HepG2 (cell line): ENCODE data around the gene GSC2. TPM values are rescaled to one million over a fixed set of nuclear protein-coding genes. Genes with fewer than 3 reads are reported as not detected.

ENCODE experiments used
- HMGXB4 ChIP-seq, 2 experiments: sonication (generic) in 1 of 2; formaldehyde crosslinking in 1 of 2; IDR thresholded peaks; 2 replicates each; pipeline versions ENCODE4 v1.4.0 to v1.6.1; 2018 to 2020; ENCODE audit warnings: missing genetic modification reagents in 2 of 2, borderline replicate concordance in 1 of 2, low read depth in 1 of 2, mild to moderate bottlenecking in 1 of 2, missing biosample characterization in 1 of 2
- HNF4G ChIP-seq, 2 experiments: sonication (generic) in 1 of 2; formaldehyde crosslinking in 1 of 2; IDR thresholded peaks; 2 replicates each; pipeline versions ENCODE4 v1.4.0 to v1.6.1; 2011 to 2020; ENCODE audit warnings: borderline replicate concordance in 2 of 2, low read depth in 2 of 2, mild to moderate bottlenecking in 2 of 2, low read length in 1 of 2, missing genetic modification reagents in 1 of 2, moderate library complexity in 1 of 2
- NONO ChIP-seq, 2 experiments: fragments of 450-650 bp in 1 of 2; sonication (generic) in 1 of 2; formaldehyde crosslinking in 1 of 2; IDR thresholded peaks in 1 of 2; conservative IDR thresholded peaks in 1 of 2; 2 replicates each; pipeline versions ENCODE4 v1.6.1 to v1.8.0; 2017 to 2022; ENCODE audit warnings: mild to moderate bottlenecking in 1 of 2, missing genetic modification reagents in 1 of 2, moderate library complexity in 1 of 2
- ZBTB20 ChIP-seq: sonication (generic); formaldehyde crosslinking; IDR thresholded peaks from 2 replicates; pipeline ENCODE4 v1.8.1; 2023; ENCODE audit warnings: missing genetic modification reagents, low read depth, mild to moderate bottlenecking, borderline replicate concordance
- ZBTB40 ChIP-seq, 2 experiments: fragments of 450-650 bp in 1 of 2; sonication (generic) in 1 of 2; formaldehyde crosslinking in 1 of 2; IDR thresholded peaks; 2 replicates each; pipeline versions ENCODE4 v1.6.1 to v1.8.0; 2016 to 2022; ENCODE audit warnings: antibody characterized with exemption in 1 of 2, mild to moderate bottlenecking in 1 of 2, missing genetic modification reagents in 1 of 2
- ZIK1 ChIP-seq: sonication (generic); formaldehyde crosslinking; IDR thresholded peaks from 2 replicates; pipeline ENCODE4 v1.5.0; 2020; ENCODE audit warnings: mild to moderate bottlenecking, low read depth, missing genetic modification reagents, borderline replicate concordance
- polyA plus RNA-seq, 8 experiments: library from polyadenylated mRNA; depleted of rRNA in 3 of 8; stranded (reverse) in 7 of 8; unstranded in 1 of 8; fragments of >200 nt; fragmentation: Illumina TruSeq in 4 of 8; extraction: Trizol in 4 of 8; gene quantifications; 2 replicates each; pipeline versions ENCODE4 v1.2.1 to v1.2.3, GENCODE V29; 2011 to 2016; ENCODE audit warnings: low read depth in 4 of 8, missing spikeins in 1 of 8, mixed read lengths in 1 of 8; ENCODE audit not compliant: insufficient read depth in 1 of 8
- total RNA-seq, 5 experiments: library from RNA; depleted of rRNA; stranded (reverse); fragments of >200 nt; fragmentation: Illumina TruSeq; extraction: Trizol; gene quantifications; 2 replicates each; pipeline ENCODE4 v1.2.3, GENCODE V29; 2016; ENCODE audit warnings: low read depth in 1 of 5
- TF ChIP-seq, protein P1 (sequence below): sonication (generic); formaldehyde crosslinking; IDR thresholded peaks from 2 replicates; pipeline ENCODE4 v1.4.0; 2020; ENCODE audit warnings: low read depth, mild to moderate bottlenecking, missing genetic modification reagents
- TF ChIP-seq, protein P2 (sequence below): IDR thresholded peaks from 2 replicates; pipeline ENCODE4 v1.6.1; 2016; ENCODE audit warnings: mild to moderate bottlenecking
- TF ChIP-seq, protein P3 (sequence below): sonication (generic); formaldehyde crosslinking; IDR thresholded peaks from 2 replicates; pipeline ENCODE4 v1.8.0; 2022; ENCODE audit warnings: mild to moderate bottlenecking, missing genetic modification reagents; ENCODE audit not compliant: insufficient replicate concordance

The GSC2 gene
- total and polyA plus RNA-seq, 2 of the 13 experiments (the other 11 are each of a cell fraction or from before 2014, with no cell fraction given) = not detected

GRCh38 chr22:19122143-19122751, 27.8 kb downstream of the GSC2 start, which contains the start of gene DGCR2 (continued):
- TF ChIP-seq, protein P1, sequence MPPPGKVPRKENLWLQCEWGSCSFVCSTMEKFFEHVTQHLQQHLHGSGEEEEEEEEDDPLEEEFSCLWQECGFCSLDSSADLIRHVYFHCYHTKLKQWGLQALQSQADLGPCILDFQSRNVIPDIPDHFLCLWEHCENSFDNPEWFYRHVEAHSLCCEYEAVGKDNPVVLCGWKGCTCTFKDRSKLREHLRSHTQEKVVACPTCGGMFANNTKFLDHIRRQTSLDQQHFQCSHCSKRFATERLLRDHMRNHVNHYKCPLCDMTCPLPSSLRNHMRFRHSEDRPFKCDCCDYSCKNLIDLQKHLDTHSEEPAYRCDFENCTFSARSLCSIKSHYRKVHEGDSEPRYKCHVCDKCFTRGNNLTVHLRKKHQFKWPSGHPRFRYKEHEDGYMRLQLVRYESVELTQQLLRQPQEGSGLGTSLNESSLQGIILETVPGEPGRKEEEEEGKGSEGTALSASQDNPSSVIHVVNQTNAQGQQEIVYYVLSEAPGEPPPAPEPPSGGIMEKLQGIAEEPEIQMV = no peak
- TF ChIP-seq ZIK1 (CRISPR knock-in tag) = peak; percentile 27; the same call in 1 of the 2 replicates
- TF ChIP-seq ZBTB20 (CRISPR knock-in tag) = no peak
- TF ChIP-seq NONO (IDR thresholded peaks at IDR 0.05) = no peak
- TF ChIP-seq NONO (CRISPR knock-in tag; conservative IDR thresholded peaks at IDR 0.05) = 0 out of 2 replicates have a peak, but pooled peaks have one; percentile 15
- TF ChIP-seq HNF4G (IDR thresholded peaks at IDR 0.05; ENCODE audit: borderline replicate concordance, low read depth, low read length) = no peak
- TF ChIP-seq HNF4G (CRISPR knock-in tag; IDR thresholded peaks at IDR 0.05; ENCODE audit: borderline replicate concordance, low read depth) = no peak
- TF ChIP-seq, protein P2, sequence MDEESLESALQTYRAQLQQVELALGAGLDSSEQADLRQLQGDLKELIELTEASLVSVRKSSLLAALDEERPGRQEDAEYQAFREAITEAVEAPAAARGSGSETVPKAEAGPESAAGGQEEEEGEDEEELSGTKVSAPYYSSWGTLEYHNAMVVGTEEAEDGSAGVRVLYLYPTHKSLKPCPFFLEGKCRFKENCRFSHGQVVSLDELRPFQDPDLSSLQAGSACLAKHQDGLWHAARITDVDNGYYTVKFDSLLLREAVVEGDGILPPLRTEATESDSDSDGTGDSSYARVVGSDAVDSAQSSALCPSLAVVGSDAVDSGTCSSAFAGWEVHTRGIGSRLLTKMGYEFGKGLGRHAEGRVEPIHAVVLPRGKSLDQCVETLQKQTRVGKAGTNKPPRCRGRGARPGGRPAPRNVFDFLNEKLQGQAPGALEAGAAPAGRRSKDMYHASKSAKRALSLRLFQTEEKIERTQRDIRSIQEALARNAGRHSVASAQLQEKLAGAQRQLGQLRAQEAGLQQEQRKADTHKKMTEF = no peak
- TF ChIP-seq, protein P3, sequence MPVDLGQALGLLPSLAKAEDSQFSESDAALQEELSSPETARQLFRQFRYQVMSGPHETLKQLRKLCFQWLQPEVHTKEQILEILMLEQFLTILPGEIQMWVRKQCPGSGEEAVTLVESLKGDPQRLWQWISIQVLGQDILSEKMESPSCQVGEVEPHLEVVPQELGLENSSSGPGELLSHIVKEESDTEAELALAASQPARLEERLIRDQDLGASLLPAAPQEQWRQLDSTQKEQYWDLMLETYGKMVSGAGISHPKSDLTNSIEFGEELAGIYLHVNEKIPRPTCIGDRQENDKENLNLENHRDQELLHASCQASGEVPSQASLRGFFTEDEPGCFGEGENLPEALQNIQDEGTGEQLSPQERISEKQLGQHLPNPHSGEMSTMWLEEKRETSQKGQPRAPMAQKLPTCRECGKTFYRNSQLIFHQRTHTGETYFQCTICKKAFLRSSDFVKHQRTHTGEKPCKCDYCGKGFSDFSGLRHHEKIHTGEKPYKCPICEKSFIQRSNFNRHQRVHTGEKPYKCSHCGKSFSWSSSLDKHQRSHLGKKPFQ (CRISPR knock-in tag) = peak; percentile 82
- peak in 1 of 2 experiments; percentile 11; a peak in 2 of 4 replicates for TF ChIP-seq HMGXB4 (CRISPR knock-in tag; IDR thresholded peaks at IDR 0.05; ENCODE audit: borderline replicate concordance in 1 of 2, low read depth in 1 of 2)
- no peak for TF ChIP-seq ZBTB40 (IDR thresholded peaks at IDR 0.05)
- TF ChIP-seq ZBTB40 (CRISPR knock-in tag; IDR thresholded peaks at IDR 0.05) = peak; percentile 73
